SKM-1 (cell line): Measurements from ENCODE around the gene CEP164.
"Not testable (repeated sequence)": the region's sequence is repeated elsewhere in the genome, so short reads cannot be mapped to it uniquely, and the experiment has no call there.

Experiments used
- DNase-seq: peaks from one replicate; lab custom pipeline; 2025; ENCODE audit not compliant: unreplicated experiment; lab: John Stamatoyannopoulos, UW

The CEP164 gene

GRCh38 chr11:117392001-117392690 is 64.5 kb downstream of the CEP164 start:
- DNase-seq = no peak

GRCh38 chr11:117392979-117393378 is 65.3 kb downstream of the CEP164 start:
- no peak for DNase-seq

- no peak for DNase-seq
Observed at GRCh38 chr11:117394221-117394925, 66.7 kb downstream of the CEP164 start.

GRCh38 chr11:117395476-117395875 is 67.8 kb downstream of the CEP164 start:
- no peak for DNase-seq

- DNase-seq = no peak
Observed at GRCh38 chr11:117396970-117397369, 69.3 kb downstream of the CEP164 start.

- not testable (repeated sequence) for DNase-seq
Observed at GRCh38 chr11:117398618-117399017, 71.0 kb downstream of the CEP164 start.

GRCh38 chr11:117399100-117399840 is 71.6 kb downstream of the CEP164 start:
- DNase-seq = not testable (repeated sequence)

- DNase-seq = not testable (repeated sequence)
Observed at GRCh38 chr11:117405898-117406297, 78.2 kb downstream of the CEP164 start.

GRCh38 chr11:117407016-117407415 is 79.4 kb downstream of the CEP164 start:
- no peak for DNase-seq

GRCh38 chr11:117408356-117408755 is 80.7 kb downstream of the CEP164 start:
- no peak for DNase-seq

GRCh38 chr11:117409511-117409910 is 81.9 kb downstream of the CEP164 start:
- no peak for DNase-seq

- no peak for DNase-seq
Observed at GRCh38 chr11:117410238-117410637, 82.6 kb downstream of the CEP164 start.

- DNase-seq = no peak
Observed at GRCh38 chr11:117410861-117411710, 83.4 kb downstream of the CEP164 start.

- DNase-seq = no peak
Observed at GRCh38 chr11:117411736-117412135, 84.1 kb downstream of the CEP164 start.

- DNase-seq = no peak
Observed at GRCh38 chr11:117412176-117412575, 84.5 kb downstream of the CEP164 start.

GRCh38 chr11:117412653-117413275 is 85.1 kb downstream of the CEP164 start:
- DNase-seq = no peak

- DNase-seq = no peak
Observed at GRCh38 chr11:117413616-117414015, 86.0 kb downstream of the CEP164 start.

GRCh38 chr11:117414724-117415123 is 87.1 kb downstream of the CEP164 start:
- DNase-seq = no peak

- no peak for DNase-seq
Observed at GRCh38 chr11:117415358-117415896, 87.8 kb downstream of the CEP164 start.

GRCh38 chr11:117417342-117417741 is 89.7 kb downstream of the CEP164 start:
- no peak for DNase-seq
